Measurements from ENCODE around the gene CEP76.

Gene CEP76

GRCh38 chr18:12702221-12703095, at the start of gene CEP76, which contains the start of gene PSMG2:
Gene CEP76, minus strand, starts transcription at chr18:12702723. Its CDS starts 175 bp downstream, at chr18:12702548.
Gene PSMG2, plus strand, starts transcription at chr18:12703042. Its CDS starts 66 bp downstream, at chr18:12703108.
- DNase-seq (ENCODE audit: low spot score) = peak; percentile 95

- DNase-seq (ENCODE audit: low spot score) = no peak
These were observed 49.4 kb upstream of the CEP76 start for GRCh38 chr18:12751891-12752290.

GRCh38 chr18:12751503-12751884, 49.0 kb upstream of the CEP76 start:
- no peak for DNase-seq (ENCODE audit: low spot score)

GRCh38 chr18:12750715-12751502, 48.4 kb upstream of the CEP76 start:
- DNase-seq (ENCODE audit: low spot score) = no peak

- no peak for DNase-seq (ENCODE audit: low spot score)
These were observed 47.7 kb upstream of the CEP76 start for GRCh38 chr18:12750076-12750714.

GRCh38 chr18:12749121-12749520, 46.6 kb upstream of the CEP76 start:
- DNase-seq (ENCODE audit: low spot score) = no peak

- no peak for DNase-seq (ENCODE audit: low spot score)
These were observed 46.1 kb upstream of the CEP76 start for GRCh38 chr18:12748671-12749070.

- no peak for DNase-seq (ENCODE audit: low spot score)
These were observed 45.2 kb upstream of the CEP76 start for GRCh38 chr18:12747530-12748315.

- no peak for DNase-seq (ENCODE audit: low spot score)
These were observed 42.7 kb upstream of the CEP76 start for GRCh38 chr18:12745095-12745795.

- peak; percentile 70 for DNase-seq (ENCODE audit: low spot score)
These were observed 41.6 kb upstream of the CEP76 start for GRCh38 chr18:12744103-12744502.

GRCh38 chr18:12742453-12742852, 39.9 kb upstream of the CEP76 start:
- DNase-seq (ENCODE audit: low spot score) = peak; percentile 29

- DNase-seq (ENCODE audit: low spot score) = no peak
These were observed 38.8 kb upstream of the CEP76 start for GRCh38 chr18:12741351-12741750.

GRCh38 chr18:12737243-12737902, 34.9 kb upstream of the CEP76 start:
- DNase-seq (ENCODE audit: low spot score) = no peak

GRCh38 chr18:12726774-12727550, 24.4 kb upstream of the CEP76 start:
- DNase-seq (ENCODE audit: low spot score) = peak; percentile 71

- DNase-seq (ENCODE audit: low spot score) = no peak
These were observed 23.8 kb upstream of the CEP76 start for GRCh38 chr18:12726331-12726730.

- DNase-seq (ENCODE audit: low spot score) = no peak
These were observed 20.2 kb upstream of the CEP76 start for GRCh38 chr18:12722731-12723130.

GRCh38 chr18:12721495-12722275, 19.2 kb upstream of the CEP76 start:
- DNase-seq (ENCODE audit: low spot score) = no peak

- DNase-seq (ENCODE audit: low spot score) = no peak
These were observed 8.9 kb upstream of the CEP76 start for GRCh38 chr18:12711446-12711845.

- peak; percentile 64 for DNase-seq (ENCODE audit: low spot score)
These were observed 1.1 kb upstream of the CEP76 start for GRCh38 chr18:12703664-12704063.
